WI38 (cell line): ENCODE measurements around the gene GRIN3A.

Source experiments
- H3K4me3 ChIP-seq: 2 replicates; pipeline ENCODE4 v1.5.1; 2011; ENCODE audit warnings: low read depth, mild to moderate bottlenecking, control low read depth, low read length
- CTCF ChIP-seq: IDR thresholded peaks from 2 replicates; pipeline ENCODE4 v1.5.1; 2012; ENCODE audit warnings: low read depth, mild to moderate bottlenecking, control low read depth, low read length

Gene GRIN3A

DNA sequence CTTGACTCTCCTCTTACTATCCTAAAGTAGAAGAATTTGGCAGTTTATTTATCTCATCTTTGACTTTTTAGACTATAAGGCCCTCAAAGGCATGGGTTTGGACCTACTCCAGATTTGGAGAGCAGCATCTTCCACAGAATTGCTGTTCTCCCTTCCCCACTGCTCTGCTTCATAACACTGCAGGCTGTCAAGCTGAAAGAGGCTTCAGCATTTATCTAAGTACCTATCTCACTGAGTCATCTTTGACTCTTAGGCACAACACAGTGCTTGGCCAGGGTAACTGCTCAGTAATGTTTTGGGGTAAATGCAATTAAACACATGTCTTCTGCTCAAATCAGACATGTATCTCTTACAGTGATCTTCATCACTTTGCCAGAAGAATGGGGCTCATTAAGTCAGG lies 60.6 kb downstream of the GRIN3A start:
- no peak for TF ChIP-seq CTCF
- no peak overlapping the region for H3K4me3 ChIP-seq

- H3K4me3 ChIP-seq, result no peak overlapping the region
Observed at GRCh38 chr9:101675341-101675740, 63.1 kb downstream of the GRIN3A start.

DNA sequence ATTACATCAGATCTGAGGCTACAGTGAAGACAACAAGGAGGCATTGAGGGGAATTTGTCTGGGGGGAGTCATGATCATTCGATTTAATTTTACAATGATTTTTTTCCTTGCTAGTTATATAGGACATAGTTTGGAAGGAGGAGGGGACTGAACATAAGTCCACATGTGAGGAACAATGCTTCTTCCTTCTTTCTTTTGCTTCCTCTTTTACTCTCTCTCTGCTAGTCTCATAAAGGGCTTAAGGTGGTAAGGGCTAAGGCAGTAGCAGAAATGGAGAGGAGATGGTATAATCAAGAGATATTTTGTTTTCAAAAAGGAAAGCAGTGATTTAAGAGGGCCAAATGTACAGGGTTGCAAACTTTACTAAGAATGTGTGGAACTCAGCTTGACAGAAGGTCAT lies 64.3 kb downstream of the GRIN3A start:
- TF ChIP-seq CTCF, result no peak
- H3K4me3 ChIP-seq, result no peak overlapping the region

More at GRCh38 chr9:101675341-101675740, 63.1 kb downstream of the GRIN3A start:
- TF ChIP-seq CTCF, result no peak

- no peak overlapping the region for H3K4me3 ChIP-seq
- TF ChIP-seq CTCF, result no peak
Observed at GRCh38 chr9:101673642-101674041, 64.8 kb downstream of the GRIN3A start.

DNA sequence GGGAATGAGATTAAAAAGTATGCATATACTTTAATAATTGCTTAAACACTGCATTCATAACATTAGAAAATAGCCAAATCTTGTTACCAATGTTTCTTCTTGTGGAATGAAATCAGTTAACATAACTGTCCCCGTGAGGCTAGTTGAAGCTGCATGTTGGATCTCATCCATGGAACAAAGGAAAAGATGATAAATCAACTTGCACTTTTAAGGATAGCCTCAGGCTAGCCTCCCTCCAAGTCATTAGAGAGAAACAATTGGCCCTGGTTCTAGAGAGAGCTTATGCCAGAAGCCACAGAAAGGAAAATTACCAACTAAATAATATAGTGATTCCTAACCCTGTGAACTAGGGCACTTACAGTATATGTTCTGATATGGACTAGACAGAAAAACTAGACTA lies 66.9 kb downstream of the GRIN3A start:
- no peak overlapping the region for H3K4me3 ChIP-seq
- TF ChIP-seq CTCF, result no peak

DNA sequence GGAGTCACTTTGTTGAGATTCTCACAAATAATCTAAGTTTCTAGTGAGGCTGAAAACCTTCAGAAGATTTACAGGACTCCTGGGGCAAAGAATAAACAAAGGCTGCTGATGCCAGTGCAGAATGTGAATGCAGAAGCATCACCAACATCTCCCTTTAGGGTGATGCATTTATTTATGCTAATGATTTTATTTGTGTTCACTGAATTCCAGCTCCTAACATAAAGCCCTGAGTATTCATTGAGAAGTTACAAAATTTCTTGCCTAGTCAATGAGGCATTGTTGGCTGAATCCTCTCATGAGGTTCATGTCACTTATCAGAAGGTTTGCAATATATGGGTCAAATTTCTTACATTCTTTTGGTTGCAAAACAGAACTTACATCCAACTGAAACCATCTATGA lies 70.0 kb downstream of the GRIN3A start:
- TF ChIP-seq CTCF, result no peak
- no peak overlapping the region for H3K4me3 ChIP-seq

- TF ChIP-seq CTCF, result no peak
Observed at GRCh38 chr9:101664453-101664852, 74.0 kb downstream of the GRIN3A start.

More at GRCh38 chr9:101664453-101664852, 74.0 kb downstream of the GRIN3A start:
- no peak overlapping the region for H3K4me3 ChIP-seq
